Endothelial cell of umbilical vein (primary cell): ENCODE measurements around the gene UPK3A.

Source experiments
- CTCF ChIP-seq, 2 donors: IDR thresholded peaks; 1 replicate in 1 of 2; 2 replicates in 1 of 2; pipeline ENCODE4 v1.5.1; 2011; ENCODE audit warnings: low read length in 2 of 2, mild to moderate bottlenecking in 2 of 2, moderate library complexity in 2 of 2, control low read depth in 1 of 2, inconsistent platforms in 1 of 2, low read depth in 1 of 2; ENCODE audit not compliant: insufficient read depth in 1 of 2; ENCODE audit errors: extremely low read depth in 1 of 2
- EZH2 ChIP-seq: IDR thresholded peaks from 2 replicates; pipeline ENCODE4 v1.6.1; 2012; ENCODE audit warnings: borderline replicate concordance, low read depth, mild to moderate bottlenecking, moderate library complexity, low read length, inconsistent platforms; ENCODE audit not compliant: severe bottlenecking
- GATA2 ChIP-seq: IDR thresholded peaks from 2 replicates; pipeline ENCODE4 v1.7.0; 2011; ENCODE audit warnings: low read depth, mild to moderate bottlenecking, moderate library complexity, mixed read lengths, low read length; ENCODE audit not compliant: insufficient read length, insufficient read depth
- MYC ChIP-seq: IDR thresholded peaks from one replicate; pipeline ENCODE4 v1.6.1; 2011; ENCODE audit warnings: mild to moderate bottlenecking, low read depth, low read length
- POLR2A ChIP-seq: IDR thresholded peaks from 2 replicates; pipeline ENCODE4 v1.6.1; 2012; ENCODE audit warnings: low read depth, mild to moderate bottlenecking, control low read depth, low read length
- POLR2AphosphoS5 ChIP-seq: IDR thresholded peaks from 2 replicates; pipeline ENCODE4 v1.6.1; 2012; ENCODE audit warnings: low read depth, mild to moderate bottlenecking, control low read depth, low read length, moderate library complexity; ENCODE audit not compliant: insufficient read depth

- TF ChIP-seq CTCF (IDR thresholded peaks at IDR 0.05; ENCODE audit: extremely low read depth in 1 of 2, insufficient read depth in 1 of 2, low read depth in 1 of 2, low read length in 2 of 2): no peak
- TF ChIP-seq POLR2A: no peak
- no peak for TF ChIP-seq POLR2AphosphoS5
- no peak for TF ChIP-seq EZH2
- no peak for TF ChIP-seq GATA2
- TF ChIP-seq MYC: no peak
Observed at GRCh38 chr22:45312856-45313255, 28.1 kb downstream of the UPK3A start.
